H7 (cell line): ENCODE results near the gene ATP6V1F. TPM values are rescaled to one million over a fixed set of nuclear protein-coding genes. Genes with fewer than 3 reads are reported as not detected.

ENCODE experiments used
- DNase-seq: peaks from one replicate; pipeline ENCODE4 v3.0.0; 2012
- H3K27me3 ChIP-seq: 2 replicates; pipeline ENCODE4 v1.6.0; 2011; ENCODE audit warnings: mild to moderate bottlenecking, low read length; ENCODE audit not compliant: control insufficient read depth, insufficient read depth
- H3K36me3 ChIP-seq: replicated peaks from 2 replicates; pipeline ENCODE4 v1.5.1; 2011; ENCODE audit warnings: low read length; ENCODE audit not compliant: control insufficient read depth, insufficient read depth
- H3K4me3 ChIP-seq: 2 replicates; pipeline ENCODE4 v1.5.1; 2011; ENCODE audit warnings: low read depth, mild to moderate bottlenecking, control low read depth, low read length, moderate library complexity; ENCODE audit not compliant: insufficient read depth
- total RNA-seq: library from RNA; depleted of rRNA; stranded (reverse); fragments of >200 nt; shearing (Covaris generic); gene quantifications from 2 replicates; pipeline ENCODE4 v1.2.3, GENCODE V29; 2014; rRNA removed

The ATP6V1F gene
- total RNA-seq, 1 experiment from 2014 or later: 120 TPM

GRCh38 chr7:128913870-128914565 lies 51.4 kb downstream of the ATP6V1F start:
- Histone ChIP-seq H3K36me3 (no peaks in the 10 kb centered on the region), H3K4me3 (no peak overlapping the region), H3K27me3 (peaks cover 27% of the 10 kb centered on the region)
- DNase-seq: peak; percentile 25

GRCh38 chr7:128914566-128915151 lies 52.0 kb downstream of the ATP6V1F start:
- peak; percentile 56 for DNase-seq
- Histone ChIP-seq H3K4me3 (no peak overlapping the region), H3K36me3 (no peaks in the 10 kb centered on the region), H3K27me3 (peaks cover 27% of the 10 kb centered on the region)

GRCh38 chr7:128915271-128915819 lies 52.7 kb downstream of the ATP6V1F start:
- H3K4me3 ChIP-seq: peak overlapping the region; percentile 4; the same call in 1 of the 2 replicates
- peaks cover 22% of the 10 kb centered on the region for H3K27me3 ChIP-seq
- DNase-seq: peak; percentile 67
- H3K36me3 ChIP-seq: no peaks in the 10 kb centered on the region

Other genes with a start within 250 kb of the ATP6V1F start
- gene GARIN1A, start 190.6 kb upstream of the ATP6V1F start, total RNA-seq: not detected in 2 replicates
- 147 and 169 TPM in 2 replicates for gene CALU, start 123.5 kb upstream of the ATP6V1F start, total RNA-seq
- not detected in 2 replicates for gene OPN1SW, start 87.1 kb upstream of the ATP6V1F start, total RNA-seq
- gene CCDC136, start 70.9 kb upstream of the ATP6V1F start, total RNA-seq: 9.7 and 14.7 TPM in 2 replicates
- 26.9 and 32.3 TPM in 2 replicates for gene FLNC, start 32.5 kb upstream of the ATP6V1F start, total RNA-seq
- 2.5 and 3.4 TPM in 2 replicates for gene KCP, start 47.9 kb downstream of the ATP6V1F start, total RNA-seq
- 0.48 and 0.62 TPM in 2 replicates for gene IRF5, start 75.1 kb downstream of the ATP6V1F start, total RNA-seq
- 98.0 and 108 TPM in 2 replicates for gene TNPO3, start 192.3 kb downstream of the ATP6V1F start, total RNA-seq